GM10248 (cell line): ENCODE results near the gene LRRC47.
A peak's percentile ranks its signal among the peaks of the same experiment; 100 is the strongest.

Experiments used
- CTCF ChIA-PET: fragments of 300-600 bp; sonication (Branson Sonifier 250); formaldehyde crosslinking; extraction: SDS; loops from one replicate; lab custom pipeline; 2021; ENCODE audit warnings: antibody characterized with exemption; lab: Yijun Ruan, JAX
- POLR2A ChIA-PET: fragments of 350-650 bp; sonication (Branson Sonifier 250); formaldehyde crosslinking; extraction: SDS; loops from one replicate; lab custom pipeline; 2020; ENCODE audit warnings: antibody characterized with exemption; lab: Yijun Ruan, JAX
- DNase-seq: peaks from one replicate; pipeline ENCODE4 v3.0.0; 2012; ENCODE audit errors: extremely low spot score
- CTCF ChIP-seq: IDR thresholded peaks from 2 replicates; pipeline ENCODE4 v1.5.1; 2012; ENCODE audit warnings: mild to moderate bottlenecking, low read depth; ENCODE audit errors: extremely low read depth, missing control alignments, control extremely low read depth

LRRC47 gene

GRCh38 chr1:3774276-3774945 is 21.9 kb downstream of the LRRC47 start:
- TF ChIP-seq CTCF: no peak
- DNase-seq: no peak
- ChIA-PET CTCF (interaction anchor here (1.1 to 1.9 kb wide), 3 partner anchors 21 to 125 kb away, joined by 3 to 10 read pairs (median 3); partner anchors contain the start of gene C1orf174), POLR2A (no interaction called here)

DNA sequence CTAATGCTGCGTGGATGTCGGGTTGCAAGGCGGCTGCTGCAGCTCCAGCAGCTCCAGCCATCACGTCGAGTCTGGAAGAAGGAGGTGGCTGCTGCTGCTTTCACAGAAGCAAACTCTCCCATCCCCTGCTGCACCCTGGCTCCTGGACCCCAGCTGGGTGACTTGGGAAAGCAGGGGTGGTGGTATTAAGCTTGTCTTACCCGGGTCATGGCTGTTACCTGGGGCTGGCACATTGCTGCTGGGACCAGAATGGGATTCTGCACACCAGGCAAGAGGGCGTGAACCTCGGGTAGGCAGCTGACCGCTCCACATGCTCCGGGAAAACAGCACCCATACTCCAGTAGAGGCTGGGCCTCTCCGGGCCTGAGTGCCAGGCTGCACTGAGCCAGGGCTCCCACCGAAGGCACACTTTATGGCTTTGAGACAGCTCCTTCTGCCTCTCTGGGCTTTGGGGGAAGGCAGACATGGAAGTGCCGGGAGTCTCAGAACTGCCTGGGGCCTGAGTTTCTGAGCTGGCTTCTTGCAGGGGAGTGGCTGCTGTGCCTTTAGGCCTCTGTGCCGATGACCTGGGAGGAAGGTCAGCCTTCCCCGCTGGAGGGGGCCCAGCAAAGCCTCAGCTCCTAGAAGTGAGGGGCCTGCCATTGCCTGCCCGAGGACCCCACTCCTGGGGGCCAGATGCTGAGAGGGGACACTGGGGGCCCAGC is 22.6 kb downstream of the LRRC47 start:
- ChIA-PET CTCF (interaction anchor here (1.1 to 1.3 kb wide), 2 partner anchors 22 to 126 kb away, joined by 3 read pairs; partner anchors contain the start of gene C1orf174), POLR2A (no interaction called here)
- TF ChIP-seq CTCF: no peak

GRCh38 chr1:3772715-3773571 is 23.4 kb downstream of the LRRC47 start, which contains the start of gene SMIM1:
Gene SMIM1, plus strand, starts transcription at chr1:3772749. Its CDS starts 2,625 bp downstream, at chr1:3775374.
- CTCF ChIA-PET: interaction anchor here (1.3 kb wide), 1 partner anchor 127 kb away, joined by 3 read pairs; the partner anchor contains the start of gene C1orf174
- no peak for TF ChIP-seq CTCF

More for the DNA sequence above, 22.6 kb downstream of the LRRC47 start:
- no peak for DNase-seq

GRCh38 chr1:3772027-3772714 is 24.1 kb downstream of the LRRC47 start:
- CTCF ChIA-PET: interaction anchor here (1.0 to 1.2 kb wide), 2 partner anchors 21 to 48 kb away, joined by 3 read pairs; no protein-coding TSS in a partner anchor
- peak; percentile 100 for DNase-seq
- POLR2A ChIA-PET: no interaction called here
- TF ChIP-seq CTCF: no peak

More at GRCh38 chr1:3772715-3773571, 23.4 kb downstream of the LRRC47 start, which contains the start of gene SMIM1:
- peak; percentile 53 for DNase-seq
- POLR2A ChIA-PET: no interaction called here

- TF ChIP-seq CTCF: no peak
- ChIA-PET POLR2A (no interaction called here), CTCF (interaction anchor here (1.0 to 1.2 kb wide), 2 partner anchors 22 to 47 kb away, joined by 3 read pairs; no protein-coding TSS in a partner anchor)
- DNase-seq: no peak
These were observed 24.9 kb downstream of the LRRC47 start for GRCh38 chr1:3771108-3772026.
